Measurements from ENCODE around the gene IGF1R. TPM values are rescaled to one million over a fixed set of nuclear protein-coding genes. Genes with fewer than 3 reads are reported as not detected.

IGF1R gene
- total and polyA plus RNA-seq, 5 experiments from 2014 or later = 2.5 to 122 (median 6.3) TPM

GRCh38 chr15:98907927-98908471, 259.7 kb downstream of the IGF1R start:
- Mint-ChIP-seq H3K36me3 (peaks cover 6 to 60% (median 19%) of the 10 kb centered on the region in 3 donors), H3K9me3 (no peaks in the 10 kb centered on the region), H3K27me3 (no peaks in the 10 kb centered on the region), H3K4me3 (no peak overlapping the region), H3K4me1 (peaks cover 0 to 6% (median 2%) of the 10 kb centered on the region in 4 donors), H3K27ac (peak overlapping the region in 2 of 10 donors; percentile 17 to 77)
- ATAC-seq (no peak), DNase-seq (no peak)
- POLR2A ChIA-PET = no interaction called here

- H3K27ac Mint-ChIP-seq = no peak overlapping the region
- no peaks in the 10 kb centered on the region for H3K9me3 Mint-ChIP-seq
- peaks cover 11 to 77% (median 24%) of the 10 kb centered on the region in 3 donors for H3K36me3 Mint-ChIP-seq
- POLR2A ChIA-PET = no interaction called here
- H3K4me1 Mint-ChIP-seq = peaks cover 0 to 4% (median 2%) of the 10 kb centered on the region in 4 donors
- no peak for ATAC-seq
- DNase-seq = no peak
- H3K4me3 Mint-ChIP-seq = no peak overlapping the region
- no peaks in the 10 kb centered on the region for H3K27me3 Mint-ChIP-seq
Observed at GRCh38 chr15:98909968-98910885, 261.9 kb downstream of the IGF1R start.

GRCh38 chr15:98914626-98915025, 266.3 kb downstream of the IGF1R start:
- POLR2A ChIA-PET = no interaction called here
- Mint-ChIP-seq H3K9me3 (no peaks in the 10 kb centered on the region), H3K4me1 (peaks cover 4 to 12% (median 5%) of the 10 kb centered on the region in 4 donors), H3K27me3 (no peaks in the 10 kb centered on the region), H3K4me3 (no peak overlapping the region), H3K36me3 (peaks cover 11 to 97% (median 28%) of the 10 kb centered on the region in 3 donors), H3K27ac (no peak overlapping the region)
- DNase-seq (no peak), ATAC-seq (no peak)

- Mint-ChIP-seq H3K27ac (no peak overlapping the region), H3K9me3 (no peaks in the 10 kb centered on the region), H3K36me3 (peaks cover 11 to 96% (median 27%) of the 10 kb centered on the region in 3 donors), H3K4me1 (peaks cover 4 to 30% (median 8%) of the 10 kb centered on the region in 4 donors), H3K4me3 (no peak overlapping the region), H3K27me3 (no peaks in the 10 kb centered on the region)
- DNase-seq (no peak), ATAC-seq (no peak)
- POLR2A ChIA-PET = no interaction called here
Observed at GRCh38 chr15:98916826-98917225, 268.5 kb downstream of the IGF1R start.

- Mint-ChIP-seq H3K4me3 (no peak overlapping the region), H3K4me1 (peaks cover 4 to 30% (median 8%) of the 10 kb centered on the region in 4 donors), H3K27me3 (no peaks in the 10 kb centered on the region), H3K9me3 (no peaks in the 10 kb centered on the region), H3K27ac (peak overlapping the region in 1 of 10 donors; percentile 16), H3K36me3 (peaks cover 5 to 96% (median 31%) of the 10 kb centered on the region in 3 donors)
- POLR2A ChIA-PET = no interaction called here
- no peak for DNase-seq
- ATAC-seq = no peak
Observed at GRCh38 chr15:98917417-98917816, 269.1 kb downstream of the IGF1R start.

- POLR2A ChIA-PET = no interaction called here
- Mint-ChIP-seq H3K9me3 (no peaks in the 10 kb centered on the region), H3K4me3 (no peak overlapping the region), H3K36me3 (peaks cover 0 to 95% (median 26%) of the 10 kb centered on the region in 3 donors), H3K27ac (peak overlapping the region in 6 of 10 donors; percentile 19 to 86 (median 65)), H3K27me3 (no peaks in the 10 kb centered on the region), H3K4me1 (peaks cover 3 to 27% (median 8%) of the 10 kb centered on the region in 4 donors)
- no peak for DNase-seq
- ATAC-seq = no peak
Observed at GRCh38 chr15:98920091-98920880, 271.9 kb downstream of the IGF1R start.

GRCh38 chr15:98923171-98923570, 274.8 kb downstream of the IGF1R start:
- peaks cover 0 to 24% (median 7%) of the 10 kb centered on the region in 4 donors for H3K4me1 Mint-ChIP-seq
- H3K36me3 Mint-ChIP-seq = peaks cover 0 to 92% (median 18%) of the 10 kb centered on the region in 3 donors
- no peak for DNase-seq
- POLR2A ChIA-PET = no interaction called here
- no peak for ATAC-seq
- no peak overlapping the region for H3K4me3 Mint-ChIP-seq
- no peaks in the 10 kb centered on the region for H3K9me3 Mint-ChIP-seq
- no peak overlapping the region for H3K27ac Mint-ChIP-seq
- H3K27me3 Mint-ChIP-seq = no peaks in the 10 kb centered on the region

GRCh38 chr15:98923579-98923978, 275.2 kb downstream of the IGF1R start:
- peaks cover 0 to 92% (median 17%) of the 10 kb centered on the region in 3 donors for H3K36me3 Mint-ChIP-seq
- no peaks in the 10 kb centered on the region for H3K9me3 Mint-ChIP-seq
- POLR2A ChIA-PET = no interaction called here
- no peaks in the 10 kb centered on the region for H3K27me3 Mint-ChIP-seq
- ATAC-seq (no peak), DNase-seq (no peak)
- no peak overlapping the region for H3K4me3 Mint-ChIP-seq
- peaks cover 0 to 24% (median 7%) of the 10 kb centered on the region in 4 donors for H3K4me1 Mint-ChIP-seq
- no peak overlapping the region for H3K27ac Mint-ChIP-seq

- Mint-ChIP-seq H3K4me3 (no peak overlapping the region), H3K27ac (no peak overlapping the region), H3K36me3 (peaks cover 2 to 89% (median 15%) of the 10 kb centered on the region in 3 donors), H3K27me3 (no peaks in the 10 kb centered on the region), H3K4me1 (peaks cover 0 to 18% (median 5%) of the 10 kb centered on the region in 4 donors), H3K9me3 (no peaks in the 10 kb centered on the region)
- POLR2A ChIA-PET = no interaction called here
- DNase-seq = no peak
- ATAC-seq = no peak
Observed at GRCh38 chr15:98924401-98925049, 276.2 kb downstream of the IGF1R start.

- DNase-seq = no peak
- Mint-ChIP-seq H3K9me3 (no peaks in the 10 kb centered on the region), H3K4me3 (no peak overlapping the region), H3K4me1 (peaks cover 0 to 1% (median 0%) of the 10 kb centered on the region in 4 donors), H3K36me3 (peaks cover 8 to 91% (median 15%) of the 10 kb centered on the region in 3 donors), H3K27me3 (no peaks in the 10 kb centered on the region), H3K27ac (peak overlapping the region in 2 of 10 donors; percentile 33 to 39)
- ATAC-seq = no peak
- POLR2A ChIA-PET = no interaction called here
Observed at GRCh38 chr15:98926236-98926635, 277.9 kb downstream of the IGF1R start.

- DNase-seq = no peak
- no peak overlapping the region for H3K4me3 Mint-ChIP-seq
- POLR2A ChIA-PET = no interaction called here
- H3K4me1 Mint-ChIP-seq = no peaks in the 10 kb centered on the region
- H3K36me3 Mint-ChIP-seq = peaks cover 8 to 89% (median 13%) of the 10 kb centered on the region in 3 donors
- no peak for ATAC-seq
- no peaks in the 10 kb centered on the region for H3K9me3 Mint-ChIP-seq
- H3K27ac Mint-ChIP-seq = peak overlapping the region in 1 of 10 donors; percentile 28
- no peaks in the 10 kb centered on the region for H3K27me3 Mint-ChIP-seq
Observed at GRCh38 chr15:98927022-98927421, 278.7 kb downstream of the IGF1R start.

GRCh38 chr15:98927996-98928395, 279.7 kb downstream of the IGF1R start:
- peaks cover 8 to 89% (median 14%) of the 10 kb centered on the region in 3 donors for H3K36me3 Mint-ChIP-seq
- no peaks in the 10 kb centered on the region for H3K9me3 Mint-ChIP-seq
- peak overlapping the region in 1 of 10 donors; percentile 4 for H3K4me3 Mint-ChIP-seq
- no peaks in the 10 kb centered on the region for H3K4me1 Mint-ChIP-seq
- DNase-seq (no peak), ATAC-seq (no peak)
- H3K27me3 Mint-ChIP-seq = no peaks in the 10 kb centered on the region
- POLR2A ChIA-PET = no interaction called here
- H3K27ac Mint-ChIP-seq = peak overlapping the region in 2 of 10 donors; percentile 23 to 78
